Brain microvascular endothelial cell (primary cell): ENCODE measurements around the gene TMEM176A.

Experiments used
- DNase-seq: peaks from one replicate; pipeline ENCODE4 v3.0.0-alpha.2; 2020
- H3K27ac ChIP-seq: fragments of 250-450 bp; sonication (Bioruptor Pico); 2 replicates; pipeline ENCODE4 v1.5.1; 2020; ENCODE audit warnings: mild to moderate bottlenecking, moderate library complexity
- H3K27me3 ChIP-seq: fragments of 250-450 bp; sonication (Bioruptor Pico); replicated peaks from 2 replicates; pipeline ENCODE4 v1.5.1; 2020; ENCODE audit warnings: mild to moderate bottlenecking
- H3K36me3 ChIP-seq: fragments of 250-450 bp; sonication (Bioruptor Pico); replicated peaks from 2 replicates; pipeline ENCODE4 v1.5.1; 2020; ENCODE audit warnings: mild to moderate bottlenecking
- H3K4me3 ChIP-seq: 2 replicates; pipeline ENCODE4 v1.5.1; 2011; ENCODE audit warnings: low read depth, mild to moderate bottlenecking, control low read depth, low read length, moderate library complexity
- CTCF ChIP-seq: IDR thresholded peaks from 2 replicates; pipeline ENCODE4 v1.5.1; 2011; ENCODE audit warnings: low read depth, mild to moderate bottlenecking, moderate library complexity, low read length, control low read depth, inconsistent platforms; ENCODE audit errors: missing control alignments
- in situ Hi-C: cut with HindIII; loops from 2 replicates; pipeline ENCODE4 v1.10.0; 2017; ENCODE audit warnings: low sequenced_read_pairs, low pct_ligation_motif_present

Gene TMEM176A

GRCh38 chr7:150791746-150792452 lies 8.7 kb upstream of the TMEM176A start:
- Histone ChIP-seq H3K4me3 (no peak overlapping the region), H3K27me3 (no peaks in the 10 kb centered on the region), H3K27ac (no peak overlapping the region), H3K36me3 (no peaks in the 10 kb centered on the region)
- no peak for DNase-seq
- no peak for TF ChIP-seq CTCF
- in situ Hi-C loops: no loop called here

- no peak for TF ChIP-seq CTCF
Observed at GRCh38 chr7:150793569-150794238, 6.9 kb upstream of the TMEM176A start.

GRCh38 chr7:150797661-150798060 lies 2.9 kb upstream of the TMEM176A start:
- DNase-seq: no peak
- H3K27ac ChIP-seq: no peak overlapping the region
- in situ Hi-C loops: no loop called here
- H3K36me3 ChIP-seq: no peaks in the 10 kb centered on the region
- no peak for TF ChIP-seq CTCF
- peaks cover 31% of the 10 kb centered on the region for H3K27me3 ChIP-seq
- no peak overlapping the region for H3K4me3 ChIP-seq

More at GRCh38 chr7:150793569-150794238, 6.9 kb upstream of the TMEM176A start:
- H3K4me3 ChIP-seq: no peak overlapping the region
- in situ Hi-C loops: no loop called here
- DNase-seq: no peak
- no peak overlapping the region for H3K27ac ChIP-seq
- no peaks in the 10 kb centered on the region for H3K27me3 ChIP-seq
- H3K36me3 ChIP-seq: no peaks in the 10 kb centered on the region

GRCh38 chr7:150799156-150799555 lies 1.4 kb upstream of the TMEM176A start:
- Histone ChIP-seq H3K27ac (no peak overlapping the region), H3K4me3 (no peak overlapping the region), H3K27me3 (peaks cover 33% of the 10 kb centered on the region), H3K36me3 (no peaks in the 10 kb centered on the region)
- no peak for TF ChIP-seq CTCF
- in situ Hi-C loops: no loop called here
- DNase-seq: no peak

GRCh38 chr7:150799741-150800580 lies 608 bp upstream of the TMEM176A start, which contains the start of gene TMEM176B:
Gene TMEM176B, minus strand, starts transcription at chr7:150800364. Its CDS starts 3,795 bp downstream, at chr7:150796569.
- TF ChIP-seq CTCF: no peak
- no peak within 1 kb of the TSS for H3K27ac ChIP-seq
- no peaks in the 10 kb centered on the region for H3K36me3 ChIP-seq
- no peak within 1 kb of the TSS for H3K4me3 ChIP-seq
- in situ Hi-C loops: no loop called here
- no peak for DNase-seq
- peaks cover 33% of the 10 kb centered on the region for H3K27me3 ChIP-seq
